SW 1271 (cell line): ENCODE results near the gene ASPRV1.

Experiments used
- DNase-seq, 2 experiments: peaks; one replicate each; lab custom pipeline; 2025; lab: John Stamatoyannopoulos, UW

Gene ASPRV1

DNA sequence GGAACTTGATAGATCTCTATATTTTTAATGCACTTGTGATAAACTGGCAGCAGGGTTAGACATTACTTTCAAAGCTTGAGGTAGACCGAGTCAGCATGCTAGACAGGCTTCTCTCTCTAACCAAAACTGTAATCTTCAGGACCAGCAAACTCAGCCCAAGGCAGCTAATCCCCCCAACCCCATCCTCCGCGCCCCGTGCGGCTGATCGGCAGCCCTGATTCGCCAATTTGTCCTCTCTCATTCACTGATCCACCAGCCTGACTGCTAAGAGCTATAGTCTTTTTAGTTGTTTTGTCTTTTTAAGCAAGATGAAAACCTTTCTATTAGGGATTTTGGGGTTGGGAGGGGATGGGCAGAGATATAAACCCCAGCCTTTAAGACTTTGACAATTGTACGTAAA lies 20.7 kb downstream of the ASPRV1 start:
- DNase-seq: no peak

DNA sequence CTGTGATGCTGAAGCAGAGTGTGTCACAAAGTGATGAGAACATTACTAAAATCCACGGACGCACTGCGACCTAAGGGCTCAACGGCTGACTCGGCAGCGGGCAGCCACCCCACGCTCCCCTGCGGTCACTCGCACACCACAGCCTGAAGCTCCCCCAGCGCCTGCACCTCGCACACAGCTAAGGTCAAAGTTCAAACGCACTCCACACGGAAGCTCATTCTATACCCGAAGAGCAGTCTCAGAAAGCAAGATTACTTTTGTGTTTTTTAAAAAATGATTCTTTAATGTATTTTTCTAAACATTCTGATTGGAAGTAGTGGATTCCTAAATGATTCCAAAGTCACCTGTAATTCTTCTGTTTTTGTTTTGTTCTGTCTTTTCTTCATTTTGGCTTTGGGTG lies 21.7 kb downstream of the ASPRV1 start:
- no peak for DNase-seq

DNA sequence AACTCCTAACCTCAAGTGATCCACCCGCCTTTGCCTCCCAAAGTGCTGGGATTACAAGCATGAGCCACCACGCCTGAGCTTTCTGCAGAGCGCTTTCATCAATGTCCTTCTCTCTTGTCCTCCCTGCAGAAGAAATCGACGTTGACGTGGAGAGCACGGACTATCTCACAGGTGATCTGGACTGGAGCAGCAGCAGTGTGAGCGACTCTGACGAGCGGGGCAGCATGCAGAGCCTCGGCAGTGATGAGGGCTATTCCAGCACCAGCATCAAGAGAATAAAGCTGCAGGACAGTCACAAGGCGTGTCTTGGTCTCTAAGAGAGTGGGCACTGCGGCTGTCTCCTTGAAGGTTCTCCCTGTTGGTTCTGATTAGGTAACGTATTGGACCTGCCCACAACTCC lies 23.5 kb downstream of the ASPRV1 start:
- DNase-seq: no peak

DNA sequence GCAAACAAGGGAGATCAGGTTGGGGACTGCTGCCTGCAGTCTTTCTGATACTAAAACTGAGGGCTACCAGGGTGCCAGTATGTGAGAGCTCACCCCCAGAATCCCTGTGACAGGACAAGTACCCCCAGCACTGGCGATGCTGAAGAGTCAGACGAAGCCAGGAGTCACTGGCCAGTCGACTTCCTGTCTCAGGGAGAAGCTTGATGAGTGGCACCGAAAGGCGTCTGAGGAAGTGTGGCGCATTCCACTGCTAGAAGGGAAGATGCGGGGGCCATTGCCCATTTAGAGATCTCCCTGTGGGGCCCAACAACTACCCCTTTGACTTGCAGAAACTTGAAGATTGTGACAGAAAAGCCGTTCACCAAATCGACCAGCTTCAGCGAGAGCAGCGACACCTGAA lies 24.5 kb downstream of the ASPRV1 start:
- DNase-seq: no peak

DNA sequence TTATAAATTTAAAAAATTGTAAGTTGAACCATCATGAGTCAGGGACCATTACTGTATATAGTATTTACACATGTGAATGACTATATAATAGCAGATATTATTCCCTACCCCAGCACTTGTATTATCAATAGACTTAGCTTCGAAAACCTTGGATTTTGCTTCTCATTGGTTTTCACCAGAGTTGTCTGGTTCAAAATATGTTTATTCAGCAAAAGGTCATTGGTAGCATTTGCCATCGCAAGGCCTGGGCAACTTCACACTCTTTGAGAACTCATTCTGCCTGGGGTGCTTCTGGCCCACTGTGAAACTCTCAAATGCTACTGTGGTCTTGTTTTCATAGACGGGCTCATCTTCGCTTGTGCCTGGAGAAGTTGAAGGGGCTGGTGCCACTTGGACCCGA lies 26.4 kb downstream of the ASPRV1 start:
- DNase-seq: no peak

DNA sequence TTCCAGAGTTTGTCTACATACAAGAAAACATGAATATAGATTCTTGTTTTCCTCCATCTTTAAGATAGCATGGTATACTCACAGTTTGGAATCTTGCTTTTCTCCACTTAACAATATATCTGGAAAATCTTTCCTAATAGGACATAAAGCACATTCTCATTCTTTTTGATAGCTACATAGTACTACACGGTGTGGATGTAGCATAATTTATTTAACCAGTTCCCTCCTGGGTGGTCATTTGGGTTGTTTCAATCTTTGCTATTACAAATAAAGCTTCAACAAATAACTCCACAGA lies 26.9 kb downstream of the ASPRV1 start:
- no peak for DNase-seq

DNA sequence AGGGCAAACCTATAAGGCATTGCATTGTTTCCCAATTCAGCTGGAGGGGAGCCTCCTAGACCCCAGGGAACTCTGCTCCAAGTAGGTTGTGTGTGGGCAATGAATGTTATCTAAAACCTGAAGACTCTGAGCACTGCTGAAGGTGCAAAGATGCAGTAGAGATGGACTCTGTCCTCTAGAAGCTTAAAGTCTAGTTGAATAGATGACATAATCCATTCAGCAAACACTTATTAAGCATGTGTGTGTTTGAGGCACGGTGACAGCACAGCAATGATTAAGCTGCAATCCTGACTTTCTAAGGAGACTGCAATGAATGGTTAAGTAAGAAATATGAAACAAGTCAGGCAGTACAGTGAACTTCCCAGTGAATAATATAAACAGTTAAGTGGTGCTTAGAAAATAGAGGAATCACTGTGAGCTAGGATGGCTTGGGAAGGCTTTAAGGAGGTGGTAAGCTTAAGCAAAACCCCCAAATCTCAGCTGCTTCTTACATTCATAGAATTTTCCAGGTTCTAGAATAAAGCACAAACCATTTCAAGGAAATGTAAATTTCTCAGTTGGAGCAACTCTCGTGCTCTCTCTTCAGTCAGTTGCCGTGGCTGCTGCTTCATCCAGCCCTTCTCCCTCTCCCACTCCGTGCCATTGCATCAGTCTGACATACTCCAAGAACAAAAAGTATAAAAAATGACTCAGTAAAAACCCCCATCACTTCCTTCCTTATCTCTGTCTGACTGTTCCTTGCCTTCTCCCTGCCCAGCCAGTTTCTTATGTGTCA lies 27.4 kb downstream of the ASPRV1 start:
- DNase-seq: peak in 1 of 2 experiments; percentile 10

DNA sequence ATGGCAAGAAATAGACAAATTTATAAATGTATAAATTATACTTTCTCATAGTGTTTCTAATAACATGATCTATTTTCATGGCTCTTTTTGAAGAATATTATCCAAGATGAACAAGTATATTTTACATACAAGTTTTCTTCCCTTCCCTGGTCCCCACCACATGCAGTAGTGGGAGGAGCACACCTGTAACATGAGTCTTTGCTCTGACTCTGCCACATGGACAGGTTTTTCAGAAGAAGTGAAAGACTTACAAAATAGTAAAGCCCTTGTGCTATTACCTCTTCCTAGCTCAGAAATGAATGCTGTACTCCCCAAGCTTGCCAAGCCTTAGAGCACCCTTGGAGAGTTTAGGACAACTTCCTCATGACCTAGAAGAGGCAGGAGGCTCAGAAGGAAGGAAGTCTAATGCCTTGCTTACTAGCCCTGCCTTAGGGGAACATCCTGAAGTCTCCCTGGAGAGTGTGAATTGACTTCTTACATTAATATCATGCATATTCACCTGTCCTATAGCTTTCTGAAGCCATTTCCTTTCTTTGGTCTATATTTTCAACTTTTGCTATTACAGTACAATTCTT lies 28.1 kb downstream of the ASPRV1 start:
- no peak for DNase-seq

DNA sequence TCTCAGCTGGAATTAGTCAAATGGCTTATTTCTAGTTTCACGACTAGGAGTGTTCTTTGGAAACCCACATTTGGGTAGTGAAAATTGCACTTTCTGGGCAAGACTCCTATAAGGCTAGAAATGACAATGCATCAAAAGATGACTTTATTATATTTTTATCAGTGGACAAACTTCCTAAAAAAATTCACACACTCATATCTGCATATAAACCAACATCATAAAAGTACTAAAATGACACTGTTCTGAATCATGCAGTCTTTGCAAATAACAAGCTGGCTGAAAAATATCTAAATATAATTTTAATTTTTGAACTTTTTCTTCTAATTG lies 28.9 kb downstream of the ASPRV1 start:
- no peak for DNase-seq

DNA sequence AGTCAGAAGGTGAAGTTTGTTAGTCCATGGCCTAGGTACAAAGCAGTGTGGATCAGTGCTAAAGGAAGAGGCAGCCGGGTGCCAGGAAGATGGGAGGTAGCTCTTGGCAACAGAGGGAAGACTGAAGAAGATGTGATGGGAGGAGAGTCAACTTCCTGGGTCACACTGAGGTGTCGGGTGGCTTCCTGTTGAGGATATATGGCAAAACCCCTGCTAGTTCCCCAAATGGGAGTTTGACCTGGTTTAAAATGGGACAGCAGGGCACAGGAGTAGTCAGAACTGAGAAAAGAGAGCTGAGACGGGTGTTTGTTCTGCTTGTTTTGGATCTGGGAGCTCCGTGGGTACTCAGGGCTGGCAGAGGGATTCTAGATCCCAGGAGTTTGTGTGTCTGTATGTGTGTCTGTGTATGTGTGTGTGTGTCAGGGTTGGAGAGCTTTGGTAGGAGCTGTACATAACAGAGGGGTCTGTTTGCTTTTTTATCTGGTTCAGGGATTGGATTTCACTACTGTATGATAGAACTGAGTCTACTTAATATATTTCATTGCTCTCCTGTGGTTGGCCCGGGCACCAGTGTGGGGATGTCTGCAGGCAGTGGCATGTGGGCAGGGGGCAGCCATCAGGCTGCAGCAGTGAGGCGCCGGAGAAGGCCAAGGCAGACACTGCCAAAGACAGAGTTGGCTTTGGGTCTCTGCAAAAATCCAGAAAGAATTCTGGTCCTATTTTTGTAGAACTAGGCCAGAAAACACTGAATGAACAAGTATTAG lies 29.4 kb downstream of the ASPRV1 start:
- no peak for DNase-seq

DNA sequence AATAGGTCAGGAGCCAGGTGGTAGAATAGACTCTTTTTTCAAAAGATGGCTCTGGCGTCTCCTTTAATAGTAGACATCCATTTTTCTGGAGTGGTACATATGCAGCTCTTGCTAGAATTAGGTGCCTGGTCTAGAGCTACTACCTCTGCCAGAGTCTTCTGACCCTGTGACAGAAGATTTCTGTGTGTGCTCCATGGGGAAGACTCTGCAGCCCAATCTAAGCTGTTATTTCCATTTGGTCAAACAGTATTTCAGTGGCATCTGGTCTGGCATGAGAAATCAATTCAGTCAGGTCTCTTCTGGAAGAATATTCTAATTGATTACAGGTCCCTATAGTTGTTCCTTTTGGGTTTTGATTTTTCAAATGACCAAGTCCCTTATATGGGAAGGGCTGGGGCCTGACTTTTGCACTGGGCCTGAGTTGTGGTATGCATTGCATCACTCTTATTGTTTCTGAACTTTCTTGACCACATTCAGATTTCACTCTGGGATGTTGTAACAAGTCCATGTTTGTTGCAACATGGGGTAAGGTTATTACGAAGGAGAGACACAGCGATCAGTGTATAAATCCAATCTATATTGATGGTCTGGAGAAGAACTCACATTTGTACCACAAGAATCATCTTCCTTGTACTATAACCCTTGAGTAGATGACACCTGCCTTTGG lies 34.4 kb downstream of the ASPRV1 start:
- DNase-seq: no peak

DNA sequence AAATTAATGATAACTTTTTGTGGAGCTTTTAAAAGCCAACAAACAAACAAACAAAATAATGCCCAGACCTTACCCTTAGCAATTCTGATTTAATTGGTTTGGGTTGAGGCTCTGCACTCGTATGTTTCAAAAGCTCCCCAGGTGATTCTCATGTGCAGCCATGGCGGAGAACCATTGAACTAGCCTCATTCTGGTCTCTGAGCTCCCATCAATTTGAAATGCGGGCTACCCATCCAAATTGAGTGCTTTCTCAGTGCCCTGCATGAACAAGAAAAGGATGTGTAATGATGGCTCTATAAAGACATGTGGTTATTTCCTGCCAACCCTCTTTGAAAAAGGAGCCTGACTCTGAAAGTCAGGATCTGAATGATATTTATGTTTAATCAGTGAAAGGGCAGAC lies 38.3 kb downstream of the ASPRV1 start:
- DNase-seq: no peak

DNA sequence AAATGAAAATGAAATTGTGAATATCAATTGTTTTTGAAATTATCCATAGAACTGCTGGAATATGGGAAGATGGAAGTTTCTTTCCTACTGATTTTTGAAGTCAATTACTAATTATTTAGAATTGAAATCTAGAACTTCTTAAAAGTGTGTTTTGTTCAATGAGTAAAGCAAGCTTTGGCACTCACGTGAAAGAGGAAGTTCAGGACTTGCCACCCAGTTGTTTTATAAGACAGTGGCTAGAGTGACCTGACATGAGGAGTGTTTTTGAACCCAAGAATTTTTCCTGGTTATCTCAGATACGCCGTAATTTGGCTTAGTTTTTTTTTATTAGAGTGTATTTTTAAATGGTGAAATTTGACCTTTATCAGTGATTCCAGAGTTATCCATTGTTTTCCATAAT lies 43.0 kb downstream of the ASPRV1 start:
- DNase-seq: no peak

DNA sequence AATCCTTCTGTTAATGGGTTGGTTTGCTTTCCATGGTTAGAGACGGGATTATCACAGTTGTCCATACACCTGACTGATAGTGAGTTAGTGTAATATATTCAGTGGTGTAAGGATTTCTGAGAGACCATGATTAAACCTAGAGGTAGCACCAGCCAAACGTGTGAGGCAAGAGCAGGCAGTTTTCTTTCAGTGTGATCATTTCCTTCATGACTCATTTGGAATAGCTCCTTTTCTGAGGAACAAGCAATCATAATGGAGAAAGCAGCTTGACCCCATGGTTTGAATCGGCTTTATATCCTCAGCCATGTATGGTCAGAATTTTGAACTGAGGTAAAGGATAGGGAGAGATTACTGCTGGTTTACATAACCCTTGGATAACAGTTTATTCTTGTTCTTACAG lies 43.6 kb downstream of the ASPRV1 start:
- DNase-seq: peak; percentile 30 to 75

DNA sequence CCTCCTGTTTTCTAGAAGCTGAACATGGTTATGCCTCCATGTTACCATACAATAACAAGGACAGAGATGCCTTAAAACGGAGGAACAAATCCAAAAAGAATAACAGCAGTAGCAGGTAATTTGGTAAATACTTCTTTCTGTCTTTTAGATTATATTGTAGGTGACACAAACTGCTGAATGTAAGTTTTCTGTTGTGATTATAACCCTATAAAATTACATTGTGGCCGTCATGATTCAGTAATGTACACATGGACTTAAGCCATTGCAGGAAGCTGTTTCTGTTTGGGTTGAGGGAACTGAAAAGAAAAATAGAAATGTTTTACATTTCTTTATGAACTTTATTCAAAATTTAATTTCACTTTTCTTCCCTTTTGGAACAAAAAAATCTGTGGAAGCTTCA lies 45.3 kb downstream of the ASPRV1 start:
- no peak for DNase-seq

DNA sequence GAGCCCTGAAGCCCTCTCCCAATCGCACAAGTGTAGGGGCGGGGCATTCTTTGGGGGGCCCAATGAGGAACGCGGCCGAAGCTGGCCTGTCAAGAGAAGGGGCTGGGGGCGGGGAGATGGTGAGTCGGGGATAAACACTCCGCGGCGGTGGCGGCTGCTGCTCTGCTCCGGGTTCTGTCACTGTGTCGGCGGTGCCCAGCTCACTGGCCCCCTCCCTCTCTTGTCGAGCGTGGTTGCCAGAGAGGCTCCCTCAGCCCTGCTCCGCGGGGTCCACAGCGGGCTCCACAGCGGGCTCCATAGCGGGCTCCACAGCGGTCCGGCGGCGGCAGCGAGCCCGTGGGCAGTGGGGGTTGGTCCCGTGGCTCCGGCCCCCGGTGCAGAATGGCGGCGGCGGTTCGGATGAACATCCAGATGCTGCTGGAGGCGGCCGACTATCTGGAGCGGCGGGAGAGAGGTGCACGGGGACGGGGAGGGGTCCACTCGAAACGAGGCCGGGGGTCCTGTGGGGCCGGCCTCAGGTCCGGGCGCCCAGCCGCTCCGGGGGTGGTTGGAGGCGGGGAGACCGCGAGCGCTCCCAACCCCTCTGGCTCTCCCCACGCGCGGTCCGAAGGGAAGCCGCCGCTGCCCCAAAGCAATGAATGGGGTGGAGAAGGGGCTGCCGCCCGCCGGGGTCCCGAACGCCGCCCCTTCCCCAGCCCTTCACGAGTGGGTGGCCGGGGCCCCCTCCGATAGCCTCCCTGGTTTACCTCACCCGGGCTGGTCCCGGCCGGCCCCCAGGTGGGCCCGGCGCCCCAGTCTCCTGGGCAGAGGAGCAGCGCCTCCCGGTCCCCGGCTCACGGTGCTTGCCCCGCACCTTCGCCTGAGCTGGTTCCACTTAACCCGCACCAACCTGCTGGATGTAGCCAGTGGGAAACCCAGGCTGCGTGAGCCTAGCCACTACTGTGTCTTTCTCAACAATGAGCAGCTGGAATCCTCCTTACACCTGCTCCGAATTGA lies 46.2 kb downstream of the ASPRV1 start, which contains the start of gene MXD1:
Gene MXD1 (plus strand): TSS at position 160 of the 996 bp plus-strand sequence. CDS start 222 bp downstream, at position 382.
- DNase-seq: no peak

DNA sequence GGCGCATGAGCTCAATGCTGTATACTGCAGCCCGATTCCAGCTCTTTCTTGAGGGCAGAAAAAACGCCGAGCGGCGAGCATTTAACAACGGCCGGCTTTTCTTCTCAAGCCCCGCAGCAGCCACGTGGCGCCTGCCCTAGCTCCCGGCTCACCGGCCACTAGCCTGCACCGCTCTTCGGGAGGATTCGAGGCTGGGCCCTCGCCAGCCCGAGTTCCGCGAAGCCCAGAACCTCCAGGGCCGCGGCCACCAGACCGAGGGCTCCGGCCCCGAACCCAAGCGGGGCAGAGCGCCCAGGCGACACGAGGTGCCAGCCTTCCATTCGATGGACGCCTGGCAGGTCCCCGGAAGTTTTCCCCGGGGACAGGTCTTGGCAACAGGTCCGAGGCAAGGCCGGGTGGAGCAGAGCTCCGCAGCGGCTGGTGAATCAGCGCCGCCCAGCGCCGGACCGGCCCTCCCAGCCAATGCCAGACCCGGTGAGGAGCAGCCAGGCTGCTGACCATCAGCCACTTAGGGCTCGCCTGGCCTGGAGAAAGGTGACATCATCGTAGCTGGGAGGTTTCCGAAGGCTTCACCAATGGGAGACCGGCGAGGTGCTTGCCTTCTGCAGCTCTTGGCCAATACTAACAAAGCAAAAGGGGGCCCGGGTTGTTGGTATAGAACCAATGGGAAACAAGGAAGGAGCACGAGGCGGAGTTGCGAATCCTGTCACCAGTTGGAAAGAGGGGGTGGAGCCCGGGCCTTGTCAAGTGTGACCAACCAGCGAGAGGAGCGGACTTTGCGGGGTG lies 47.1 kb downstream of the ASPRV1 start:
- DNase-seq: peak; percentile 100

DNA sequence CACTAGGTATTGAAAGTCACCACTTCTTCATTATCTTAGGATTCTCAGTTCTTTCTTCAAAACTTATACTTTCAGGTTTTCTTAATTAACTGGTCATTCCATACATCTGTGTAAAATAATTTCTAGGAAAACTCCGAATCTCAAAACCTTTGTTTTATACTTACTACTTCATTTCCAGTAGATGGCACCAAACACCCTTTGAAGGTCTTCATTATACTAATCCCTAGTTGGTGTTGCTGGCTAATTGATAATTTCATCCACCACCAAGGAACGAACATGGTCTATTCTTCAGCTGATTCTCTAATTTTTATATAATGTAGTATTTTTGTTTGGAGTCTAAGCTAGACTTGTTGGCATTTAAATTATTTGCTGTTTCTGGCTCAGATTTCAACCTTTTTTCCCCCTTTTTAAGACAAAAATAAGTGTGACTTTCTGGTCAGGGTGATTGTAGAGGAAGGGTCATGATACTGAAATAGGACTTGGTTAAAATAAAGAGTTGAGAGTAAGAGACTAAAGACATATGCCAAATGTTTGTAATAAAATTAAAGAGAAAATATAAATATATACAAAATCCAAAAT lies 49.4 kb downstream of the ASPRV1 start:
- DNase-seq: peak in 1 of 2 experiments; percentile 68
